Activated CD8-positive, alpha-beta T cell treated with anti-CD3 and anti-CD28 coated beads for 36 hours (primary cell): ENCODE measurements around the gene AHR. TPM values are rescaled to one million over a fixed set of nuclear protein-coding genes. Genes with fewer than 3 reads are reported as not detected.

ENCODE experiments used
- ATAC-seq: fragments of 200-7000 bp; cut with Tn5 transposase; one replicate; pipeline ENCODE4 v1.10.0; 2021; ENCODE audit warnings: mild to moderate bottlenecking, moderate library complexity
- CTCF ChIA-PET: fragments of 350-600 bp; sonication (Branson Sonifier 250); formaldehyde crosslinking; loops from one replicate; lab custom pipeline; 2021; ENCODE audit warnings: antibody characterized with exemption; lab: Charles Lee
- POLR2A ChIA-PET: fragments of 350-600 bp; sonication (Branson Sonifier 250); formaldehyde crosslinking; loops from one replicate; lab custom pipeline; 2021; ENCODE audit warnings: antibody characterized with exemption; lab: Charles Lee
- DNase-seq: peaks from one replicate; pipeline ENCODE4 v3.0.0-alpha.2; 2020
- H3K27ac Mint-ChIP-seq: one replicate; pipeline ENCODE4 v1.8.0; 2021; ENCODE audit warnings: mild to moderate bottlenecking, mixed read lengths
- H3K27me3 Mint-ChIP-seq: one replicate; pipeline ENCODE4 v1.8.0; 2021; ENCODE audit warnings: mixed read lengths
- H3K36me3 Mint-ChIP-seq: one replicate; pipeline ENCODE4 v1.8.0; 2021; ENCODE audit warnings: low read depth, mixed read lengths
- H3K4me1 Mint-ChIP-seq: one replicate; pipeline ENCODE4 v1.8.0; 2021; ENCODE audit warnings: low read depth, mixed read lengths
- H3K4me3 Mint-ChIP-seq: one replicate; pipeline ENCODE4 v1.8.0; 2021; ENCODE audit warnings: mild to moderate bottlenecking, moderate library complexity, mixed read lengths
- H3K9me3 Mint-ChIP-seq: one replicate; pipeline ENCODE4 v1.8.0; 2021; ENCODE audit warnings: mixed read lengths
- CTCF ChIP-seq: fragments of 200-600 bp; IDR thresholded peaks from one replicate; pipeline ENCODE4 v1.8.0; 2022; ENCODE audit warnings: antibody characterized with exemption, mild to moderate bottlenecking
- intact Hi-C: fragments of 100-400 bp; cut with micrococcal nuclease; formaldehyde crosslinking; loops from one replicate; pipeline ENCODE4 v1.10.0; 2022
- total RNA-seq, 2 experiments: library from RNA; stranded (reverse); gene quantifications; one replicate each; pipeline ENCODE4 v1.2.3, GENCODE V29; 2021

AHR gene
- total RNA-seq, 2 experiments from 2014 or later = 32.1 to 33.4 TPM

GRCh38 chr7:17313194-17313593 lies 14.7 kb downstream of the AHR start:
- peaks cover 20% of the 10 kb centered on the region for H3K36me3 Mint-ChIP-seq
- no peaks in the 10 kb centered on the region for H3K27me3 Mint-ChIP-seq
- ChIA-PET CTCF (no interaction called here), POLR2A (no interaction called here)
- no peak overlapping the region for H3K4me3 Mint-ChIP-seq
- no peak for TF ChIP-seq CTCF
- intact Hi-C loops = no loop called here
- no peak for DNase-seq
- ATAC-seq = no peak
- H3K4me1 Mint-ChIP-seq = peaks cover 6% of the 10 kb centered on the region
- H3K9me3 Mint-ChIP-seq = no peaks in the 10 kb centered on the region
- H3K27ac Mint-ChIP-seq = no peak overlapping the region

GRCh38 chr7:17315974-17316373 lies 17.5 kb downstream of the AHR start:
- H3K4me1 Mint-ChIP-seq = peaks cover 14% of the 10 kb centered on the region
- ChIA-PET CTCF (no interaction called here), POLR2A (no interaction called here)
- no peak for ATAC-seq
- no peaks in the 10 kb centered on the region for H3K9me3 Mint-ChIP-seq
- no peak overlapping the region for H3K4me3 Mint-ChIP-seq
- no peaks in the 10 kb centered on the region for H3K27me3 Mint-ChIP-seq
- intact Hi-C loops = no loop called here
- no peak for TF ChIP-seq CTCF
- H3K36me3 Mint-ChIP-seq = peaks cover 24% of the 10 kb centered on the region
- H3K27ac Mint-ChIP-seq = no peak overlapping the region
- DNase-seq = no peak

- no peak for DNase-seq
- ATAC-seq = no peak
- no peak overlapping the region for H3K4me3 Mint-ChIP-seq
- H3K4me1 Mint-ChIP-seq = peaks cover 14% of the 10 kb centered on the region
- H3K9me3 Mint-ChIP-seq = no peaks in the 10 kb centered on the region
- H3K36me3 Mint-ChIP-seq = peaks cover 22% of the 10 kb centered on the region
- TF ChIP-seq CTCF = no peak
- CTCF ChIA-PET = interaction anchor here (1.1 to 1.5 kb wide), 2 partner anchors 11 to 335 kb away, joined by 3 read pairs; no protein-coding TSS in a partner anchor
- intact Hi-C loops = no loop called here
- H3K27me3 Mint-ChIP-seq = no peaks in the 10 kb centered on the region
- no peak overlapping the region for H3K27ac Mint-ChIP-seq
- POLR2A ChIA-PET = no interaction called here
Observed at GRCh38 chr7:17318146-17318545, 19.7 kb downstream of the AHR start.

- ATAC-seq (no peak), DNase-seq (no peak)
- no peak overlapping the region for H3K4me3 Mint-ChIP-seq
- peaks cover 14% of the 10 kb centered on the region for H3K4me1 Mint-ChIP-seq
- peaks cover 27% of the 10 kb centered on the region for H3K36me3 Mint-ChIP-seq
- H3K27me3 Mint-ChIP-seq = no peaks in the 10 kb centered on the region
- no peak for TF ChIP-seq CTCF
- intact Hi-C loops = no loop called here
- H3K27ac Mint-ChIP-seq = no peak overlapping the region
- CTCF ChIA-PET = interaction anchor here (1.5 kb wide), 1 partner anchor 336 kb away, joined by 3 read pairs; no protein-coding TSS in a partner anchor
- POLR2A ChIA-PET = no interaction called here
- H3K9me3 Mint-ChIP-seq = no peaks in the 10 kb centered on the region
Observed at GRCh38 chr7:17319164-17320101, 21.0 kb downstream of the AHR start.

GRCh38 chr7:17320102-17320497 lies 21.6 kb downstream of the AHR start:
- H3K4me1 Mint-ChIP-seq = peaks cover 14% of the 10 kb centered on the region
- CTCF ChIA-PET = no interaction called here
- H3K36me3 Mint-ChIP-seq = peaks cover 28% of the 10 kb centered on the region
- no peak for TF ChIP-seq CTCF
- no peak overlapping the region for H3K4me3 Mint-ChIP-seq
- ATAC-seq = no peak
- POLR2A ChIA-PET = no interaction called here
- no peaks in the 10 kb centered on the region for H3K9me3 Mint-ChIP-seq
- no peak for DNase-seq
- intact Hi-C loops = no loop called here
- no peaks in the 10 kb centered on the region for H3K27me3 Mint-ChIP-seq
- H3K27ac Mint-ChIP-seq = no peak overlapping the region
